Measurements from ENCODE around the gene PCSK6.

GRCh38 chr15:101368861-101369642 lies 120.5 kb downstream of the PCSK6 start:
- TF ChIP-seq GATA2 (IDR thresholded peaks at IDR 0.05; ENCODE audit: low read depth, low read length) (no peak), GATA3 (IDR thresholded peaks at IDR 0.05; ENCODE audit: low read depth, low read length) (no peak)
